NCI-H2081 treated with DMSO at 0.1 percent for 48 hours (cell line): Measurements from ENCODE around the gene PCDHGB7.
"Not testable (repeated sequence)": the region's sequence is repeated elsewhere in the genome, so short reads cannot be mapped to it uniquely, and the experiment has no call there.

Source experiments
- DNase-seq: peaks from one replicate; lab custom pipeline; 2025; lab: John Stamatoyannopoulos, UW

The PCDHGB7 gene

DNA sequence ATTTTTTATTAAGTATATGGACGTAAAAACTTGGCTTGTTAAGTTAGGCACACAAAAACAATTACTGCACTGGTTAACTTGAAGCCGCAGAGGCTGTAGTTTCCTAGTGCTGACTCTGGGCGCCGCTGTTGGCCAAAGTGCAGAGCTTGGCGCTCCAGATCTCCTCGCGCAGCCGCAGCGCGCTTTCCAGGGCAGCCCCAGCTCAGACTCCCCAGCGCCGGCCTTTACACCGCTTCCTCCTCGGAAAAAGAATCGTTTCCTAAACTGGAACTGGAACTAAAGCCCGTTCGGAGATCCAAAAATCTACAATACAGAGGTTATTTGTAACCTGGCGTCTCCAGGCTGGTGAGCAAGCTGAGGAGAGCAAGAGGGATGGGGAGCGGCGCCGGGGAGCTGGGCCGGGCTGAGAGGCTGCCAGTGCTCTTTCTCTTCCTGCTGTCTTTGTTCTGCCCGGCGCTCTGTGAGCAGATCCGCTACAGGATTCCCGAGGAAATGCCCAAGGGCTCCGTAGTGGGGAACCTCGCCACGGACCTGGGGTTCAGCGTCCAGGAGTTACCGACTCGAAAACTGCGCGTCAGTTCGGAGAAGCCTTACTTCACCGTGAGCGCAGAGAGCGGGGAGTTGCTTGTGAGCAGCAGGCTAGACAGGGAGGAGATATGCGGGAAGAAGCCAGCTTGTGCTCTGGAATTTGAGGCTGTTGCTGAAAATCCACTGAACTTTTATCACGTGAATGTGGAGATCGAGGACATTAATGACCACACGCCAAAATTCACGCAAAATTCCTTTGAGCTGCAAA, 19.5 kb upstream of the PCDHGB7 start, which contains the start of gene PCDHGB5:
PCDHGB5 (plus strand) TSS at position 192 of the 796 bp plus-strand sequence; CDS start at position 373, 181 bp downstream.
- not testable (repeated sequence) for DNase-seq

DNA sequence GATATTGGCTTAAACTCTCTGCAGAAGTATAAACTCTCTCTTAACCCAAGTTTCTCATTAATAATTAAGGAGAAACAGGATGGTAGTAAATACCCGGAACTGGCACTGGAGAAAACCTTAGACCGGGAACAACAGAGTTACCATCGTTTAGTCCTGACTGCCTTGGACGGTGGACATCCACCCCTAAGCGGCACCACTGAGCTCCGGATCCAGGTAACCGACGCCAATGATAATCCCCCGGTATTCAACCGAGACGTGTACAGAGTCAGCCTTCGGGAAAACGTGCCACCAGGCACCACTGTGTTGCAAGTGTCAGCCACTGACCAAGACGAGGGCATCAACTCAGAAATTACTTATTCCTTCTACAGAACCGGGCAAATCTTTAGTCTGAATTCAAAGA, 18.9 kb upstream of the PCDHGB7 start:
- no peak for DNase-seq

DNA sequence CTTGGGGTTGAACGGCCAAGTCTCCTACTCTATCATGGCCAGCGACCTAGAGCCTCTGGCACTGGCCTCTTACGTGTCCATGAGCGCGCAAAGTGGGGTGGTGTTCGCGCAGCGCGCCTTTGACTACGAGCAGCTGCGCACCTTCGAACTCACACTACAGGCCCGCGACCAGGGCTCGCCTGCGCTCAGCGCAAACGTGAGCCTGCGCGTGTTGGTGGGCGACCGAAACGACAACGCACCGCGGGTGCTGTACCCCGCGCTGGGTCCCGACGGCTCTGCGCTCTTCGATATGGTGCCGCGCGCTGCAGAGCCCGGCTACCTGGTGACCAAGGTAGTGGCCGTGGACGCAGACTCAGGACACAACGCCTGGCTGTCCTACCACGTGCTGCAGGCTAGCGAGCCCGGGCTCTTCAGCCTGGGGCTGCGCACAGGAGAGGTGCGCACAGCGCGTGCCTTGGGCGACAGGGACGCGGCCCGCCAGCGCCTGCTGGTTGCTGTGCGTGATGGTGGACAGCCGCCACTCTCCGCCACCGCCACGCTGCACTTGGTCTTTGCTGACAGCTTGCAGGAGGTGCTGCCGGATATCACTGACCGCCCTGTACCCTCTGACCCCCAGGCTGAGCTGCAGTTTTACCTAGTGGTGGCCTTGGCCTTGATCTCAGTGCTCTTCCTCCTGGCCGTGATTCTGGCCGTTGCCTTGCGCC, 17.8 kb upstream of the PCDHGB7 start:
- DNase-seq: no peak

DNA sequence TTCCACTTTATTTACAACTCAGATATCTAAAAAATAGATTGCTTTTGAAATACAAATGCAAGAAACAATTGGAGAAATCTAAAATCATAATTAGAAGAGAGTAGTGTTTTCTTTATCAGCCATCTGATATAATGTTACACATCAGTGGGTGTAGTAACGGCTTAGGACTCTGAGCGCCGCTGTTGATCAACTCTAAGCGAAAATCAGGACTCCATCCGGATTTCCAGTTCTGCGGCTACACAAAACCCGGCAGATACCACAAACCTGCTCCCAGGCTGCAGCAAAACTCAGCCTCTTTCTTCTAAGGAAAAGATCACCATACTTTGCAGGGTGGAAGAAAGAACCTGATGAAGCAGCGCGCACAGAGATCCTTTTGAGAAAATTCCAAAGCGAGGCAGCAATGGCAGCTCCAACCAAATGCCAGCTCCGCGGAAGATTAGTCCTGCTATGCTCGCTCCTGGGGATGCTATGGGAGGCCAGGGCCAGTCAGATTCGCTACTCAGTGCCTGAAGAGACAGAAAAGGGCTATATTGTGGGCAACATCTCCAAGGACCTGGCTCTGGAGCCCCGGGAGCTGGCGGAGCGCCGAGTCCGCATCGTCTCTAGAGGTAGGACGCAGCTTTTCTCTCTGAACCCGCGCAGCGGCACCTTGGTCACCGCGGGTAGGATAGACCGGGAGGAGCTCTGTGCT, 14.8 kb upstream of the PCDHGB7 start, which contains the start of gene PCDHGA9:
PCDHGA9 (plus strand) TSS at position 226 of the 691 bp plus-strand sequence; CDS start at position 401, 175 bp downstream.
- DNase-seq: no peak

DNA sequence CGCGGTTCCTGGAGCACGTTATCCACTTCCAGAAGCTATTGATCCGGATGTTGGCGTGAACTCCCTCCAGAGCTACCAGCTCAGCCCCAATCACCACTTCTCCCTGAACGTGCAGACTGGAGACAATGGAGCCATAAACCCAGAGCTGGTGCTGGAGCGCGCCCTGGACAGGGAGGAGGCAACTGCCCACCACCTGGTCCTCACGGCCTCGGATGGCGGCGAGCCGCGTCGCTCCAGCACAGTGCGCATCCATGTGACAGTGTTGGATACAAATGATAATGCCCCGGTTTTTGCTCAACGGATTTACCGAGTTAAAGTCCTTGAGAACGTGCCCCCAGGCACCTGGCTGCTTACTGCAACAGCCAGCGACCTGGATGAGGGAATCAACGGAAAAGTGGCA, 14.1 kb upstream of the PCDHGB7 start:
- DNase-seq: no peak

DNA sequence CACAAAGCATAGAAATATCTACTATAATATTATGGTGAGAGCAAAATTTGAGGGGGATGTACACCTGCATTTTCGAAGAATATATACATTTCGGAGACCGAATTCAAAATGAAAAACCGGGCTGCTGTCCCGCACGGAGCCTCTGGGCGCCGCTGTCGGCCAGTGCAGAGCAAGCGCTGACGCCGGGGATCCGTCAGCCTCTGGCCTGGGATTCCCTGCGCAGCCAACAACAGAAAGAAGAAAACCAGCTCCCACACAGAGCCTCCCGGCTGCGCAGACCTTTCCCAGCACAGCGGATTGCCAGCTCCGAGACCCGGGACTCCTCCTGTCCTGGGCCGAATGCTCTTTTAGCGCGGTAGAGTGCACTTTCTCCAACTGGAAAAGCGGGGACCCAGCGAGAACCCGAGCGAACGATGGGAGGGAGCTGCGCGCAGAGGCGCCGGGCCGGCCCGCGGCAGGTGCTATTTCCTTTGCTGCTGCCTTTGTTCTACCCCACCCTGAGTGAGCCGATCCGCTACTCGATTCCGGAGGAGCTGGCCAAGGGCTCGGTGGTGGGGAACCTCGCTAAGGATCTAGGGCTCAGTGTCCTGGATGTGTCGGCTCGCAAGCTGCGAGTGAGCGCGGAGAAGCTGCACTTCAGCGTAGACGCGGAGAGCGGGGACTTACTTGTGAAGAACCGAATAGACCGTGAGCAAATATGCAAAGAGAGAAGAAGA, 9.5 kb upstream of the PCDHGB7 start, which contains the start of gene PCDHGB6:
PCDHGB6 (plus strand) TSS at position 232 of the 716 bp plus-strand sequence; CDS start at position 414, 182 bp downstream.
- not testable (repeated sequence) for DNase-seq

DNA sequence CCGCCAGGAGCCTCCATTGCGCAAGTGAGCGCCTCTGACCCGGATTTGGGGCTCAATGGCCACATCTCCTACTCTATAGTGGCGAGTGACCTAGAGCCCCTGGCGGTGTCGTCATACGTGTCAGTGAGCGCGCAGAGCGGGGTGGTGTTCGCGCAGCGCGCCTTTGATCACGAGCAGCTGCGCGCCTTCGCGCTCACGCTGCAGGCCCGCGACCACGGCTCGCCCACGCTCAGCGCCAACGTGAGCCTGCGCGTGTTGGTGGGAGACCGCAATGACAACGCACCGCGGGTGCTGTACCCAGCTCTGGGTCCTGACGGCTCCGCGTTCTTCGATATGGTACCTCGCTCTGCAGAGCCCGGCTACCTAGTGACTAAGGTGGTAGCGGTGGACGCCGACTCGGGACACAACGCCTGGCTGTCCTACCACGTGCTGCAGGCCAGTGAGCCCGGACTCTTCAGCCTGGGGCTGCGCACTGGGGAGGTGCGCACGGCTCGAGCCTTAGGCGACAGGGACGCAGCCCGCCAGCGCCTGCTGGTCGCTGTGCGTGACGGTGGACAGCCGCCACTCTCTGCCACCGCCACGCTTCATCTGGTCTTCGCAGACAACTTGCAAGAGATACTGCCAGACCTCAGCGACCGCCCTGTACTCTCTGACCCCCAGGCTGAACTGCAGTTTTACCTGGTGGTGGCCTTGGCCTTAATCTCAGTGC, 7.7 kb upstream of the PCDHGB7 start:
- no peak for DNase-seq

DNA sequence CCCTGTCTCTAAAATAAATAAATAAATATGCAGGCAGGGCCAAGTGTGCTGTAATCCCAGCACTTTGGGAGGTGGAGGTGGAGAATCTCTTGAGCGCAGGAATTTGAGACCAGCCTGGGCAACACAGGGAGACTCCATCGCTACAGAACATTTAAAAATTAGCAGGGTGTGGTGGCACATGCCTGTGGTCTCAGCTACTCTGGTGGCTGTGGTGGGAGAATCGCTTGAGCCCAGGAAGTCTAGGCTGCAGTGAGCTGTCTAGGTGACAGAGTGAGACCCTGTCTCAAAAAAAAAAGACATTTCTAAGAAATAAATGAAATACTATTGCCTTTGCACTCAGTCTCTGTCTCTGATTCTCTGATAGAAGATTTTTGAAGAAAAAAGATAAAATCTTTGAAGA, 5.9 kb upstream of the PCDHGB7 start:
- DNase-seq: no peak

DNA sequence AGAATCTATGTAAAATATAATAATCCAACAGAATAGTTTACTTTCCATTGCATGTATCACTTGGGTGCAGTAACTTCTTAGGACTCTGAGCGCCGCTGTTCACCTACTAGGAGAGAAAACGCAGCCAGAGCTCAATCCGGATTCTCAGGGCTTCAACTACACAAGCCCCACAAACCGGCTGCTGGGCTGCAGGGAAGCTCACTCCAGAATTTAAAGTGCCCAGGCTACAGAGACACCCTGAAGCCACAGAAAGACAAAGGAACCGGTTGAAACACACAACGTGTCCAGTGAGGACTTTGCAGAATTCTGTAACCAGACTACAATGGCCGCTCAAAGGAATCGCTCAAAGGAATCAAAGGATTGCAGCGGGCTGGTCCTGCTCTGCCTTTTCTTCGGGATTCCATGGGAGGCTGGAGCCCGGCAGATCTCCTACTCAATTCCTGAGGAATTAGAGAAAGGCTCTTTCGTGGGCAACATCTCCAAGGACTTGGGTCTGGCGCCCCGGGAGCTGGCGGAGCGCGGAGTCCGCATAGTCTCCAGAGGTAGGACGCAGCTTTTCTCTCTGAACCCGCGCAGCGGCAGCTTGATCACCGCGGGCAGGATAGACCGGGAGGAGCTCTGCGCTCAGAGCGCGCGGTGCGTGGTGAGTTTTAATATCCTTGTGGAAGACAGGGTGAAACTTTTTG, 4.5 kb upstream of the PCDHGB7 start, which contains the start of gene PCDHGA10:
PCDHGA10 (plus strand) TSS at position 134 of the 686 bp plus-strand sequence; CDS start at position 323, 189 bp downstream.
- no peak for DNase-seq

DNA sequence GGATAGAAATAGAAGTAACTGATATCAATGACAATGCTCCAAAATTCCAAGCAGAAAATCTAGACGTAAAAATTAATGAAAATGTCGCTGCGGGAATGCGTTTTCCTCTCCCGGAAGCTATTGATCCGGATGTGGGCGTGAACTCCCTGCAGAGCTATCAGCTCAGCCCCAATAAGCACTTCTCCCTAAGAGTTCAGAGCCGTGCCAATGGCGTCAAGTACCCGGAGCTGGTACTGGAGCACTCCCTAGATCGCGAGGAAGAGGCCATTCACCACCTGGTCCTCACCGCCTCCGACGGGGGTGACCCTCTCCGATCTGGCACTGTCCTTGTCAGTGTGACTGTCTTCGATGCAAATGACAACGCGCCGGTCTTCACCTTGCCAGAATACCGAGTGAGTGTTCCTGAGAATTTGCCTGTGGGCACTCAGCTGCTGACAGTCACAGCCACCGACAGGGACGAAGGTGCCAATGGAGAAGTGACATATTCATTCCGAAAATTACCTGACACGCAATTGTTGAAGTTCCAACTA, 3.9 kb upstream of the PCDHGB7 start:
- DNase-seq: no peak

DNA sequence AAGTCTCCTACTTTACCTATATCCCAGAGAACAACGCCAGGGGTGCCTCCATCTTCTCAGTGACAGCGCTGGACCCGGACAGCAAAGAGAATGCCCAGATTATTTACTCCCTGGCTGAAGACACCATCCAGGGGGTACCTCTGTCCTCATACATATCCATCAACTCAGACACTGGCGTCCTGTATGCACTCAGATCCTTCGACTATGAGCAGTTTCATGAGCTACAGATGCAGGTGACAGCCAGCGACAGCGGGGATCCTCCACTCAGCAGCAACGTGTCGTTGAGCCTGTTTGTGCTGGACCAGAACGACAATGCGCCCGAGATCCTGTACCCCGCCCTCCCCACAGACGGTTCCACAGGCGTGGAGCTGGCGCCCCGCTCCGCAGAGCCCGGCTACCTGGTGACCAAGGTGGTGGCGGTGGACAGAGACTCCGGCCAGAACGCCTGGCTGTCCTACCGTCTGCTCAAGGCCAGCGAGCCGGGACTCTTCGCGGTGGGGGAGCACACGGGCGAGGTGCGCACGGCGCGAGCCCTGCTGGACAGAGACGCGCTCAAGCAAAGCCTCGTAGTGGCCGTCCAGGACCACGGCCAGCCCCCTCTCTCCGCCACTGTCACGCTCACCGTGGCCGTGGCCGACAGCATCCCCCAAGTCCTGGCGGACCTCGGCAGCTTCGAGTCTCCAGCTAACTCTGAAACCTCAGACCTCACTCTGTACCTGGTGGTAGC, 2.8 kb upstream of the PCDHGB7 start:
- DNase-seq: not testable (repeated sequence)

DNA sequence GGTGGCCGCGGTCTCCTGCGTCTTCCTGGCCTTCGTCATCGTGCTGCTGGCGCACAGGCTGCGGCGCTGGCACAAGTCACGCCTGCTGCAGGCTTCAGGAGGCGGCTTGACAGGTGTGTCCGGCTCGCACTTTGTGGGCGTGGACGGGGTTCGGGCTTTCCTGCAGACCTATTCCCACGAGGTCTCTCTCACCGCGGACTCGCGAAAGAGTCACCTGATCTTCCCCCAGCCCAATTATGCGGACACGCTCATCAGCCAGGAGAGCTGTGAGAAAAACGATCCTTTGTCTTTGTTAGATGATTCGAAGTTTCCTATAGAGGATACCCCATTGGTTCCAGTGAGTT, 2.2 kb upstream of the PCDHGB7 start:
- DNase-seq: not testable (repeated sequence)

DNA sequence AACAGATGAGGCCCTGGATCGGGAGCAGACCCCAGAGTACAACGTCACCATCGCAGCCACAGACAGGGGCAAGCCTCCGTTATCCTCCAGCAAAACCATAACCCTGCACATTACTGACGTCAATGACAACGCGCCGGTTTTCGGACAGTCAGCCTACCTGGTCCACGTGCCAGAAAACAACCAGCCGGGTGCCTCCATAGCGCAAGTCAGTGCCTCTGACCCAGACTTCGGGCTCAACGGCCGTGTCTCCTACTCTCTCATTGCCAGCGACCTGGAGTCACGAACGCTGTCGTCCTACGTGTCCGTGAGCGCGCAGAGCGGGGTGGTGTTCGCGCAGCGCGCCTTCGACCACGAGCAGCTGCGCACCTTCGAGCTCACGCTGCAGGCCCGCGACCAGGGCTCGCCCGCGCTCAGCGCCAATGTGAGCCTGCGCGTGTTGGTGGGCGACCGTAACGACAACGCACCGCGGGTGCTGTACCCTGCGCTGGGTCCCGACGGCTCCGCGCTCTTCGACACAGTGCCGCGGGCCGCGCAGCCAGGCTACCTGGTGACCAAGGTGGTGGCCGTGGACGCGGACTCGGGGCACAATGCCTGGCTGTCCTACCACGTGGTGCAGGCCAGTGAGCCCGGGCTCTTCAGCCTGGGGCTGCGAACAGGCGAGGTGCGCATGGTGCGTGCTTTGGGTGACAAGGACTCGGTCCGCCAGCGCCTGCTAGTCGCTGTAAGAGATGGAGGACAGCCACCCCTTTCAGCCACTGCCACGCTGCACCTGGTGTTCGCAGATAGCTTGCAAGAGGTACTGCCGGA, 1.8 kb downstream of the PCDHGB7 start:
- DNase-seq: no peak

DNA sequence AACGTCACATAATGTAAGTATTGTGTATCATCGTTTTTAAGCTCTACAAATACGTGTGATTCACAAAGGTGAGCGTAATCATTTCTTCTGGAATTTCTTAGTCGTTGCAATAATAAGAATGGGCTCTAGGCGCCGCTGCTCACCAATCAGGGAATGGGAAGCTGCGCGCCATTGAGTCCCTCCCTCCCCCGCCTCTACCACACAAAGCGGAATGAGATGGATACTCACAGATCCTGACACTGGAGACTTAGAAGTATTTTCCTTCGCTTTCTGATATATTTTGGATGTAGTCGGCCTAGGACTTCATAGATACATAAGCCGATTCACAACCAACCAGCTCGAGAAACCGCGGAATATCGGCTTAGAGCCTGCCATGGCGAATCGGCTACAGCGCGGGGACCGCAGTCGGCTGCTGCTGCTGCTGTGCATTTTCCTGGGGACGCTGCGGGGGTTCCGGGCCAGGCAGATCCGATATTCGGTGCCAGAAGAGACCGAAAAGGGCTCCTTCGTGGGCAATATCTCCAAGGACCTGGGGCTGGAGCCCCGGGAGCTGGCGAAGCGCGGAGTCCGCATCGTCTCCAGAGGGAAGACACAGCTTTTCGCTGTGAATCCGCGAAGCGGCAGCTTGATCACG, 3.5 kb downstream of the PCDHGB7 start, which contains the start of gene PCDHGA11:
PCDHGA11 (plus strand) TSS at position 197 of the 634 bp plus-strand sequence; CDS start at position 374, 177 bp downstream.
- no peak for DNase-seq

DNA sequence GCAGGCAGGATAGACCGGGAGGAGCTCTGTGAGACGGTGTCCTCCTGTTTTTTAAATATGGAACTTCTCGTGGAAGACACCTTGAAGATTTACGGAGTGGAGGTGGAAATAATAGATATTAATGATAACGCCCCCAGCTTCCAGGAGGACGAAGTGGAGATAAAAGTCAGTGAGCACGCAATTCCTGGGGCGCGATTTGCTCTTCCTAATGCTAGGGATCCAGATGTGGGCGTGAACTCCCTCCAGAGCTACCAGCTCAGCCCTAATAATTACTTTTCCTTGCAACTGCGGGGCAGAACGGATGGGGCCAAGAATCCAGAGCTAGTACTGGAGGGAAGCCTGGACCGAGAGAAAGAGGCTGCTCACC, 4.0 kb downstream of the PCDHGB7 start:
- no peak for DNase-seq

DNA sequence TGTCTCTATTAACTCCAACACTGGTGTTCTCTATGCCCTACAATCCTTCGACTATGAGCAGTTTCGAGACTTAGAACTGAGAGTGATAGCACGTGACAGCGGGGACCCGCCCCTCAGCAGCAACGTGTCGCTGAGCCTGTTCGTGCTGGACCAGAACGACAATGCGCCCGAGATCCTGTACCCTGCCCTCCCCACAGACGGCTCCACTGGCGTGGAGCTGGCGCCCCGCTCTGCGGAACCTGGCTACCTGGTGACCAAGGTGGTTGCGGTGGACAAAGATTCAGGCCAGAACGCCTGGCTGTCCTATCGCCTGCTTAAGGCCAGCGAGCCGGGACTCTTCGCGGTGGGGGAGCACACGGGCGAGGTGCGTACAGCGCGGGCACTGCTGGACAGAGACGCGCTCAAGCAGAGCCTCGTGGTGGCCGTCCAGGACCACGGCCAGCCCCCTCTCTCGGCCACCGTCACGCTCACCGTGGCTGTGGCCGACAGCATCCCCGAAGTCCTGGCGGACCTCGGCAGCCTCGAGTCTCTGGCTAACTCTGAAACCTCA, 5.3 kb downstream of the PCDHGB7 start:
- no peak for DNase-seq

DNA sequence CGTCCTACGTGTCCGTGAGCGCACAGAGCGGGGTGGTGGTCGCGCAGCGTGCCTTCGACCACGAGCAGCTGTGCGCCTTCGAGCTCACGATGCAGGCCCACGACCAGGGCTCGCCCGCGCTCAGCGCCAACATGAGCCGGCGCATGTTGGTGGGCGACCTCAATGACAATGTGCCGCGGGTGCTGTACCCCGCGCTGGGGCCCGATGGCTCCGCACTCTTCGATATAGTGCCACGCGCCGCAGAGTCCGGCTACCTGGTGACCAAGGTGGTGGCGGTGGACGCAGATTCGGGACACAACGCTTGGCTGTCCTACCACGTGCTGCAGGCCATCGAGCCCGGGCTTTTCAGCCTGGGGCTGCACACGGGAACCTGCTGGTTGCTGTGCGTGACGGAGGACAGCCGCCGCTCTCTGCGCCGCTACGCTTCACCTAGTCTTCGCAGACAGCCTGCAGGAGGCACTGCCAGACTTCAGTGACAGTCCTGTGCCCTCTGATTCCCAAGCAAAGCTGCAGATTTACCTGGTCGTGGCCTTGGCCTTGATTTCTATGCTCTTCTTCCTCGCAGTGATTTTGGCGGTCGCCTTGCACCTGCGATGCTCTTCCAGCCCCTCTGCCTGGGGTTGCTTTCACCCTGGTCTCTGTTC, 10.4 kb downstream of the PCDHGB7 start:
- DNase-seq: no peak
